ENCODE measurements around the gene EIF3K. TPM values are rescaled to one million over a fixed set of nuclear protein-coding genes. Genes with fewer than 3 reads are reported as not detected.
A peak's percentile ranks its signal among the peaks of the same experiment; 100 is the strongest.

EIF3K gene
- total RNA-seq, 1 donor from 2014 or later: 261 TPM

DNA sequence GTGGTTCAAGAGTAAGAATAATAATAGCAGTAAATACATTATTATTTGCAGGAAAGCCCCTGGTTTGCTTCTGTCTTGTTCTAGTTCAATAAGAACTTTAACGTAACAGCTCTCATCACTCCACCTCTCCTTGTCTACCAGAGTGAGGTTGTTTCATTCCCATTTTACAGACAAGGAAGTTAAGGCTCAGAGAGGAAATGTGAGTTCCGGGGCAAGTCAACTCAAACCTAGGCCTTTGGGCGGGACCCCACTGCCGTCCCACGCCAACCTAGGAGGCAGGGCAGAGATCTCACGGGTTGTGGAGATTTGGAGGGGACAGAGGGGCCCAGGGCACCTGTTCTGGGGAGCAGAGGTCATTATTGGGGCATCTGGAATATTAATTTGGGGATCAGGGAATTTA is 2.7 kb upstream of the EIF3K start:
- Mint-ChIP-seq H3K27me3 (ENCODE audit: insufficient read depth, low read depth) (peaks cover 2% of the 10 kb centered on the region), H3K4me3 (no peak overlapping the region), H3K27ac (peak overlapping the region; percentile 43)

GRCh38 chr19:38617283-38617763 is 1.7 kb upstream of the EIF3K start:
- peaks cover 2% of the 10 kb centered on the region for H3K27me3 Mint-ChIP-seq (ENCODE audit: insufficient read depth, low read depth)
- H3K36me3 Mint-ChIP-seq: peaks cover 9% of the 10 kb centered on the region
- no peak overlapping the region for H3K27ac Mint-ChIP-seq
- H3K4me3 Mint-ChIP-seq: peak overlapping the region; percentile 34
- Histone ChIP-seq H3K4me3 (no peak overlapping the region), H4K20me1 (ENCODE audit: low read depth) (peaks cover 6% of the 10 kb centered on the region), H3K9me3 (ENCODE audit: low read depth) (no peaks in the 10 kb centered on the region), H3K36me3 (peaks cover 5% of the 10 kb centered on the region), H3K27ac (no peak overlapping the region), H3K27me3 (no peaks in the 10 kb centered on the region), H3K4me1 (peaks cover 10% of the 10 kb centered on the region), H3F3A (ENCODE audit: low read depth) (peaks cover 11% of the 10 kb centered on the region), H3K9ac (no peak overlapping the region), H3K4me2 (no peak overlapping the region), H3K79me2 (ENCODE audit: low read depth) (peaks cover 25% of the 10 kb centered on the region), H2AFZ (replicated peaks) (no peak overlapping the region)
- peaks cover 19% of the 10 kb centered on the region for H3K4me1 Mint-ChIP-seq
- no peak for DNase-seq (ENCODE audit: low spot score)
- no peaks in the 10 kb centered on the region for H3K9me3 Mint-ChIP-seq
- TF ChIP-seq, protein P1, sequence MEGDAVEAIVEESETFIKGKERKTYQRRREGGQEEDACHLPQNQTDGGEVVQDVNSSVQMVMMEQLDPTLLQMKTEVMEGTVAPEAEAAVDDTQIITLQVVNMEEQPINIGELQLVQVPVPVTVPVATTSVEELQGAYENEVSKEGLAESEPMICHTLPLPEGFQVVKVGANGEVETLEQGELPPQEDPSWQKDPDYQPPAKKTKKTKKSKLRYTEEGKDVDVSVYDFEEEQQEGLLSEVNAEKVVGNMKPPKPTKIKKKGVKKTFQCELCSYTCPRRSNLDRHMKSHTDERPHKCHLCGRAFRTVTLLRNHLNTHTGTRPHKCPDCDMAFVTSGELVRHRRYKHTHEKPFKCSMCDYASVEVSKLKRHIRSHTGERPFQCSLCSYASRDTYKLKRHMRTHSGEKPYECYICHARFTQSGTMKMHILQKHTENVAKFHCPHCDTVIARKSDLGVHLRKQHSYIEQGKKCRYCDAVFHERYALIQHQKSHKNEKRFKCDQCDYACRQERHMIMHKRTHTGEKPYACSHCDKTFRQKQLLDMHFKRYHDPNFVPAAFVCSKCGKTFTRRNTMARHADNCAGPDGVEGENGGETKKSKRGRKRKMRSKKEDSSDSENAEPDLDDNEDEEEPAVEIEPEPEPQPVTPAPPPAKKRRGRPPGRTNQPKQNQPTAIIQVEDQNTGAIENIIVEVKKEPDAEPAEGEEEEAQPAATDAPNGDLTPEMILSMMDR (IDR thresholded peaks at IDR 0.05): no peak
- TF ChIP-seq EZH2phosphoT487 (IDR thresholded peaks at IDR 0.05): no peak
- no peak for TF ChIP-seq EZH2 (IDR thresholded peaks at IDR 0.05)

More for the DNA sequence above, 2.7 kb upstream of the EIF3K start:
- peaks cover 19% of the 10 kb centered on the region for H3K4me1 Mint-ChIP-seq
- no peaks in the 10 kb centered on the region for H3K27me3 ChIP-seq
- DNase-seq (ENCODE audit: low spot score): no peak
- H3K4me2 ChIP-seq: no peak overlapping the region
- no peak overlapping the region for H2AFZ ChIP-seq (replicated peaks)
- H3K4me3 ChIP-seq: no peak overlapping the region
- H3K4me1 ChIP-seq: peaks cover 10% of the 10 kb centered on the region
- H3F3A ChIP-seq (ENCODE audit: low read depth): peaks cover 8% of the 10 kb centered on the region
- peaks cover 6% of the 10 kb centered on the region for H4K20me1 ChIP-seq (ENCODE audit: low read depth)
- H3K79me2 ChIP-seq (ENCODE audit: low read depth): peaks cover 22% of the 10 kb centered on the region
- no peak for TF ChIP-seq EZH2phosphoT487 (IDR thresholded peaks at IDR 0.05)
- TF ChIP-seq, protein P1 (IDR thresholded peaks at IDR 0.05): no peak
- TF ChIP-seq EZH2 (IDR thresholded peaks at IDR 0.05): no peak
- peaks cover 2% of the 10 kb centered on the region for H3K36me3 Mint-ChIP-seq
- peaks cover 1% of the 10 kb centered on the region for H3K36me3 ChIP-seq
- no peak overlapping the region for H3K27ac ChIP-seq
- H3K9me3 ChIP-seq (ENCODE audit: low read depth): no peaks in the 10 kb centered on the region
- no peak overlapping the region for H3K9ac ChIP-seq
- H3K9me3 Mint-ChIP-seq: no peaks in the 10 kb centered on the region

- H3K9me3 Mint-ChIP-seq: no peaks in the 10 kb centered on the region
Measured at GRCh38 chr19:38617764-38618589, 1.0 kb upstream of the EIF3K start, which contains the start of gene MAP4K1. MAP4K1 (minus strand) TSS chr19:38617953; CDS start chr19:38617895, 58 bp downstream.

More at GRCh38 chr19:38617764-38618589, 1.0 kb upstream of the EIF3K start, which contains the start of gene MAP4K1:
- Histone ChIP-seq H3K4me3 (peak within 1 kb of the TSS; percentile 76), H4K20me1 (ENCODE audit: low read depth) (peaks cover 6% of the 10 kb centered on the region), H3K9ac (peak within 1 kb of the TSS; percentile 48), H3K4me2 (peak within 1 kb of the TSS; percentile 85), H3F3A (ENCODE audit: low read depth) (peaks cover 11% of the 10 kb centered on the region), H2AFZ (replicated peaks) (peak within 1 kb of the TSS; percentile 44), H3K79me2 (ENCODE audit: low read depth) (peaks cover 25% of the 10 kb centered on the region), H3K9me3 (ENCODE audit: low read depth) (no peaks in the 10 kb centered on the region), H3K36me3 (peaks cover 5% of the 10 kb centered on the region), H3K4me1 (peaks cover 10% of the 10 kb centered on the region), H3K27me3 (no peaks in the 10 kb centered on the region), H3K27ac (no peak within 1 kb of the TSS)
- Mint-ChIP-seq H3K27me3 (ENCODE audit: insufficient read depth, low read depth) (peaks cover 2% of the 10 kb centered on the region), H3K4me1 (peaks cover 19% of the 10 kb centered on the region), H3K4me3 (peak within 1 kb of the TSS; percentile 100), H3K27ac (peak within 1 kb of the TSS; percentile 50), H3K36me3 (peaks cover 9% of the 10 kb centered on the region)
- peak; percentile 20 for DNase-seq (ENCODE audit: low spot score)
- no peak for TF ChIP-seq EZH2 (IDR thresholded peaks at IDR 0.05)
- TF ChIP-seq EZH2phosphoT487 (IDR thresholded peaks at IDR 0.05): no peak
- TF ChIP-seq, protein P1 (IDR thresholded peaks at IDR 0.05): no peak
